Right atrium auricular region (tissue), 2 donors: ENCODE data around the gene RASAL2. TPM values are rescaled to one million over a fixed set of nuclear protein-coding genes. Genes with fewer than 3 reads are reported as not detected.

ENCODE experiments used
- DNase-seq: peaks from one replicate; pipeline ENCODE4 v3.0.0-alpha.2; 2019; ENCODE audit warnings: low spot score
- H3K27ac ChIP-seq, 2 donors: fragments of 200-600 bp; sonication (generic); 1 replicate in 1 of 2; 2 replicates in 1 of 2; pipeline ENCODE4 v1.5.1; 2016 to 2019
- H3K27me3 ChIP-seq, 2 donors: fragments of 200-600 bp; sonication (generic); one replicate each; pipeline versions ENCODE4 v1.5.1 to v1.6.0; 2017 to 2019
- H3K36me3 ChIP-seq: fragments of 200-600 bp; sonication (generic); one replicate; pipeline ENCODE4 v1.5.1; 2016
- H3K4me1 ChIP-seq, 2 donors: fragments of 200-600 bp; sonication (generic); one replicate each; pipeline versions ENCODE4 v1.5.1 to v1.6.0; 2017 to 2019
- H3K4me3 ChIP-seq, 2 donors: fragments of 200-600 bp; sonication (generic); 1 replicate in 1 of 2; 2 replicates in 1 of 2; pipeline ENCODE4 v1.5.1; 2017 to 2019; ENCODE audit warnings: mild to moderate bottlenecking in 1 of 2, moderate library complexity in 1 of 2
- H3K9me3 ChIP-seq, 2 donors: fragments of 200-600 bp; sonication (generic); one replicate each; pipeline ENCODE4 v1.5.1; 2019
- total RNA-seq, 2 donors: library from RNA; depleted of rRNA; stranded (reverse); fragments of >200 nt; gene quantifications; one replicate each; pipeline ENCODE4 v1.1.0, GENCODE V29; 2016
- TF ChIP-seq, protein P1 (sequence below), 2 donors: fragments of 200-600 bp; sonication (generic); IDR thresholded peaks; one replicate each; pipeline ENCODE4 v1.5.1; 2019; ENCODE audit warnings: antibody characterized with exemption in 2 of 2

Gene RASAL2
- total RNA-seq, 2 donors from 2014 or later, result 34.1 to 44.7 TPM

DNA sequence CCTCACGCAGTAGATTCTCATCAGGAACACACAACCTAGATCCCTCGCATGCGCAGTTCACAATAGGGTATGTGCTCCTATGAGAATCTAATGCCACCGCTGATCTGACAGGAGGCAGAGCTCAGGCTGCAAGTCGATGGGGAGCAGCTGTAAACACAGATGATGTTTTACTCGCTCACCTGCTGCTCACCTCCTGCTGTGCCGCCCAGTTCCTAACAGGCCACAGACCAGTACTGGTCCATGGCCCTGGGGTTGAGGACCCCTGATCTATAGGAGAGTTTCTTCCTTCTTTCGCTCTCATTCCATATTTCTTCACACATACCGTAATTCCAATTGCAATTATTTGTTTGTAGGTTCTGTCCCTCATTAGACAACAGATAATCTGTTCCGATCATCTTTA, 299.5 kb downstream of the RASAL2 start:
- Histone ChIP-seq H3K27ac (no peak overlapping the region), H3K9me3 (no peaks in the 10 kb centered on the region), H3K36me3 (no peaks in the 10 kb centered on the region), H3K4me3 (no peak overlapping the region), H3K4me1 (peaks cover 0 to 12% of the 10 kb centered on the region in 2 donors), H3K27me3 (no peaks in the 10 kb centered on the region)
- no peak for DNase-seq
- TF ChIP-seq, protein P1, sequence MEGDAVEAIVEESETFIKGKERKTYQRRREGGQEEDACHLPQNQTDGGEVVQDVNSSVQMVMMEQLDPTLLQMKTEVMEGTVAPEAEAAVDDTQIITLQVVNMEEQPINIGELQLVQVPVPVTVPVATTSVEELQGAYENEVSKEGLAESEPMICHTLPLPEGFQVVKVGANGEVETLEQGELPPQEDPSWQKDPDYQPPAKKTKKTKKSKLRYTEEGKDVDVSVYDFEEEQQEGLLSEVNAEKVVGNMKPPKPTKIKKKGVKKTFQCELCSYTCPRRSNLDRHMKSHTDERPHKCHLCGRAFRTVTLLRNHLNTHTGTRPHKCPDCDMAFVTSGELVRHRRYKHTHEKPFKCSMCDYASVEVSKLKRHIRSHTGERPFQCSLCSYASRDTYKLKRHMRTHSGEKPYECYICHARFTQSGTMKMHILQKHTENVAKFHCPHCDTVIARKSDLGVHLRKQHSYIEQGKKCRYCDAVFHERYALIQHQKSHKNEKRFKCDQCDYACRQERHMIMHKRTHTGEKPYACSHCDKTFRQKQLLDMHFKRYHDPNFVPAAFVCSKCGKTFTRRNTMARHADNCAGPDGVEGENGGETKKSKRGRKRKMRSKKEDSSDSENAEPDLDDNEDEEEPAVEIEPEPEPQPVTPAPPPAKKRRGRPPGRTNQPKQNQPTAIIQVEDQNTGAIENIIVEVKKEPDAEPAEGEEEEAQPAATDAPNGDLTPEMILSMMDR (IDR thresholded peaks at IDR 0.05), result no peak

DNA sequence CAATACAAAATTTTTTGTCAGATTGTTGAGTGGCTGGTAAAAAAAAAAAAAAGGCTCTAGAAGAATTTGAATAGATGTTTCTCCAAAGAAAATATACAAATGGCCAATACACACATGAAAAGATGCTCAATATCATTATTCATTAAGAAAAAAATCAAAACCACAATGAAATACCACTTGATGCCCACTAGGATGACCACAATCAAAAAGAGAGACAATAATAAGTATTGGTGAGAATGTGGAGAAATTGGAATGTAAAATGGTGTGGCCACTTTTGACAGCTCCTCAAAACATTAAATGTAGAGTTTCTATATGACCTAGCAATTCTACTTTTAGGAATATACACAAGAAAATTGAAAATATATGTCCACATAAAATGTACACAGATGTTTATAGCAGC, 302.9 kb downstream of the RASAL2 start:
- DNase-seq, result no peak
- TF ChIP-seq, protein P1 (IDR thresholded peaks at IDR 0.05), result peak in 1 of 2 donors; percentile 8
- Histone ChIP-seq H3K4me3 (no peak overlapping the region), H3K36me3 (no peaks in the 10 kb centered on the region), H3K9me3 (no peaks in the 10 kb centered on the region), H3K4me1 (no peaks in the 10 kb centered on the region), H3K27ac (no peak overlapping the region), H3K27me3 (no peaks in the 10 kb centered on the region)

DNA sequence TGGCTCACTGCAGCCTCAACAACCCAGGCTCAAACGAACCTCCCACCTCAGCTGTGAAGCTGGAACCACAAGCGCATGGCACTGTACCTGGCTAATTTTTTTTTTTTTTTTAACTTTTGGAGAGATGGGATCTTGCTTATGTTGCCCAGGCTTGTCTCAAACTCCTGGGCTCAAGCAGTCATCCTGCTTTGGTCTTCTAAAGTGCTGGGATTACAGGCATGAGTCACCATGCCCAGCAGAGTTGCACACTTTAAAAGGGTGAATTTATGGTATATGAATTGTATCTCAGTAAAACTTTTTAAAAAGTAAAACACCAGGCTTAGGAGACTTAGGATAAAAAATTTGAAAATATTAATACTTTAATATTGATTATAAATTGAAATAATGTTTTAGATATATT, 303.8 kb downstream of the RASAL2 start:
- no peak for DNase-seq
- Histone ChIP-seq H3K9me3 (no peaks in the 10 kb centered on the region), H3K36me3 (no peaks in the 10 kb centered on the region), H3K4me1 (no peaks in the 10 kb centered on the region), H3K4me3 (no peak overlapping the region), H3K27ac (no peak overlapping the region), H3K27me3 (no peaks in the 10 kb centered on the region)
- TF ChIP-seq, protein P1 (IDR thresholded peaks at IDR 0.05), result no peak

DNA sequence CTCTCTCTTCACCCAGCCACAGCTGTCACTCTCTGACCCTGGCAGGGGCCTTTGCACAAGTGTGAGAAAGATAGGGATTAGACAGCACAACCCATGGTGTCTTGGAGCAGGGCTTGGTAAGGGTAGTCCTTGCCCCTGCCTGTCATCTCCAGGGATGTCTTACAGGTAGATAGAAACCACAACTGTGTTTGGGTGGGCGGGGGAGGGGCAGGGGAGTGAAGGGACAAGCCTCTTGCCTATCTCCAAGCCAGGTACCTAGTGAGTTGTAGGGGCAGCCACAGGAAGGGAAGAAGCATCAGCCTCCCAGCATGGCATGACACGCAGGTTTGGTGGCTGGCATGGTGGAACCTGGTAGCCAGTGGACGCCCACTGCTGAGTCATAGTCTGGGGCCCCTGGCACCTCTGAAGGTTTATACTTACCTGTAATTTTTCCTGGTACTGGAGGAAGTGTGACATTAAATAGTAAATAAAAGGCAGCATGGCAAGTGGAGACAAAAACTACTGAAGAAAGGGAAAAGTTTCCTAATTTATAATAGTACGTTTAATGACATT, 305.3 kb downstream of the RASAL2 start:
- Histone ChIP-seq H3K27me3 (no peaks in the 10 kb centered on the region), H3K4me3 (no peak overlapping the region), H3K27ac (no peak overlapping the region), H3K36me3 (no peaks in the 10 kb centered on the region), H3K9me3 (no peaks in the 10 kb centered on the region), H3K4me1 (no peaks in the 10 kb centered on the region)
- no peak for DNase-seq
- TF ChIP-seq, protein P1 (IDR thresholded peaks at IDR 0.05), result no peak

DNA sequence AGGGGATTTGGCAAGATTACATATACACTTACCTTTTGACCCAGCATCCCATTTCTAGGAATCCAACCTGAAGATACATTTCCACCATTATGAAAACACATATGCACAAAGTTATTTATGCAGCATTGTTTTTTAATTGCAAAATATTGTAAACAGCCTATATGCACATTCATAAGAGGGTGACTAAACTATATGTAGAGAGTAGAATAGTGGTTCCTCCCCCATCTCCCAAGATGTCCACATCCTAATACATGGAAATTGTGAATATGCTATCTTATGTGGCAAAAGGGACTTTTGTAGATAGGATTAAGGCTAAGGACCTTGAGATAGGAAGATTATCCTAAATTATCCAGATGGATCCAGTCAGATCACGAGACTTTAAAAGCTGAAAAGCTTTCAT, 311.2 kb downstream of the RASAL2 start:
- TF ChIP-seq, protein P1 (IDR thresholded peaks at IDR 0.05), result no peak

DNA sequence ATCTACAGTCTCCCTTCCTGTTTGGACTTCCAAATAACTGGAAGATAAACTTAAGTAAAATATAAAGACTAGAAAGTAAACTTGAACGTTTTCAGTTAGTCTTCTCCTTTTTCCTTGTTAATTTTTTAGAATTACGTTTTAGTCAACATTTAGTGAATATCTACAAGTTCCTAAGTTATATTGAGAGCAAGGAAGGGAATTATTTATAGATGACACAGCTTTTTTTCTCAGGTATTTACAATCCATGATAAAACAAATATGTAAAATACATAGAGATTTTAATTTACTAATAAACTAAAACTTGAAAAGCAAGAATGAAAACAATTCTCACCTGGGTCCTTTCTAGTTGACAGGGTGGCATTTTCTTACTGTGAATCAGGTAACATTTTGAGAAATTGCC, 313.3 kb downstream of the RASAL2 start:
- H3K27ac ChIP-seq, result no peak overlapping the region
- H3K9me3 ChIP-seq, result no peaks in the 10 kb centered on the region
- no peaks in the 10 kb centered on the region for H3K27me3 ChIP-seq
- H3K4me3 ChIP-seq, result no peak overlapping the region
- TF ChIP-seq, protein P1 (IDR thresholded peaks at IDR 0.05), result no peak
- no peak for DNase-seq
- no peaks in the 10 kb centered on the region for H3K4me1 ChIP-seq
- no peaks in the 10 kb centered on the region for H3K36me3 ChIP-seq

More for the DNA sequence above, 311.2 kb downstream of the RASAL2 start:
- Histone ChIP-seq H3K27ac (no peak overlapping the region), H3K27me3 (no peaks in the 10 kb centered on the region), H3K9me3 (no peaks in the 10 kb centered on the region), H3K36me3 (no peaks in the 10 kb centered on the region), H3K4me1 (no peaks in the 10 kb centered on the region), H3K4me3 (no peak overlapping the region)
- no peak for DNase-seq
